ENCODE measurements around the gene STAG1.

DNA sequence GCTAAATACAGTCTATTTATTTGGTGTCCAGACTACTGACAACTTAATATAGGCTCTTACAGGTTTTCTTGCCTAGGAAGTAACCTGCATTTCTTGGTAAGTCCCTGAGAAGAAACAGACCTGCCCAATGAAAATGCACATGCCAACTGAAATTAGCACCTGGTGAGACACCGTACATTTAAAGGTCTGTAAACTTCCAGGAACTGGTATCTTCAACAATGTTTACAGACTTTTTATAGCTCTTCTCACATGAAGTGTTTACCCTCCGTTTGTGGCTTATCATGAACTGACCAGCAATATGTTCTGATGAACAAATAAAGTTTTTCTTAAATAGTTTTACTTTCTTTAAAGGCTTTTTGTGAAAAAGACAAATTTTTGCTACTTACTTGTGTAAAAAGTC lies 408.7 kb downstream of the STAG1 start:
- TF ChIP-seq, protein P1, sequence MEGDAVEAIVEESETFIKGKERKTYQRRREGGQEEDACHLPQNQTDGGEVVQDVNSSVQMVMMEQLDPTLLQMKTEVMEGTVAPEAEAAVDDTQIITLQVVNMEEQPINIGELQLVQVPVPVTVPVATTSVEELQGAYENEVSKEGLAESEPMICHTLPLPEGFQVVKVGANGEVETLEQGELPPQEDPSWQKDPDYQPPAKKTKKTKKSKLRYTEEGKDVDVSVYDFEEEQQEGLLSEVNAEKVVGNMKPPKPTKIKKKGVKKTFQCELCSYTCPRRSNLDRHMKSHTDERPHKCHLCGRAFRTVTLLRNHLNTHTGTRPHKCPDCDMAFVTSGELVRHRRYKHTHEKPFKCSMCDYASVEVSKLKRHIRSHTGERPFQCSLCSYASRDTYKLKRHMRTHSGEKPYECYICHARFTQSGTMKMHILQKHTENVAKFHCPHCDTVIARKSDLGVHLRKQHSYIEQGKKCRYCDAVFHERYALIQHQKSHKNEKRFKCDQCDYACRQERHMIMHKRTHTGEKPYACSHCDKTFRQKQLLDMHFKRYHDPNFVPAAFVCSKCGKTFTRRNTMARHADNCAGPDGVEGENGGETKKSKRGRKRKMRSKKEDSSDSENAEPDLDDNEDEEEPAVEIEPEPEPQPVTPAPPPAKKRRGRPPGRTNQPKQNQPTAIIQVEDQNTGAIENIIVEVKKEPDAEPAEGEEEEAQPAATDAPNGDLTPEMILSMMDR (IDR thresholded peaks at IDR 0.05; ENCODE audit: poor library complexity): no peak
- TF ChIP-seq EZH2phosphoT487 (IDR thresholded peaks at IDR 0.05; ENCODE audit: low read depth, severe bottlenecking, unreplicated experiment): no peak

Measured in hepatocyte (in vitro differentiated cells).